ENCODE measurements around the gene ZAP70.

DNA sequence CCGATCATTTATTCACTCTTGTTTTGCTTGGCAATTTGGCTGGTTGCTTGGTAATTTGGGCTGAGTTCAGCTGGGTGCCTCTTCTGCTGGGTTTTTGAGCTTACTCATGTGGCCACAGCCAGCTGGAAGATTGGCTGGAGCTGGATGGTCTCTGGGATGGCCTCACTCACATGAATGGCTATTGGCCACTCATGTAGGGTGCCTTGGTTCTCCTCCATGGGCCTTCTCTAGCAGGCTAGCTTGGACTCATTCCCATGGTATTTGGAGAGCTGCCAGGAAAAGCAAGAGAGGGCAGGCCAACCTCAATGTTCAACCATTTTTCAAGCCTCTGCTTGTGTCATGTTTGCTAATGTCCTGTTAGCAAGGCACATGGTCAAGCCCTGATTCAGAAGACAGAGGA lies 16.9 kb downstream of the ZAP70 start:
- TF ChIP-seq, protein P1, sequence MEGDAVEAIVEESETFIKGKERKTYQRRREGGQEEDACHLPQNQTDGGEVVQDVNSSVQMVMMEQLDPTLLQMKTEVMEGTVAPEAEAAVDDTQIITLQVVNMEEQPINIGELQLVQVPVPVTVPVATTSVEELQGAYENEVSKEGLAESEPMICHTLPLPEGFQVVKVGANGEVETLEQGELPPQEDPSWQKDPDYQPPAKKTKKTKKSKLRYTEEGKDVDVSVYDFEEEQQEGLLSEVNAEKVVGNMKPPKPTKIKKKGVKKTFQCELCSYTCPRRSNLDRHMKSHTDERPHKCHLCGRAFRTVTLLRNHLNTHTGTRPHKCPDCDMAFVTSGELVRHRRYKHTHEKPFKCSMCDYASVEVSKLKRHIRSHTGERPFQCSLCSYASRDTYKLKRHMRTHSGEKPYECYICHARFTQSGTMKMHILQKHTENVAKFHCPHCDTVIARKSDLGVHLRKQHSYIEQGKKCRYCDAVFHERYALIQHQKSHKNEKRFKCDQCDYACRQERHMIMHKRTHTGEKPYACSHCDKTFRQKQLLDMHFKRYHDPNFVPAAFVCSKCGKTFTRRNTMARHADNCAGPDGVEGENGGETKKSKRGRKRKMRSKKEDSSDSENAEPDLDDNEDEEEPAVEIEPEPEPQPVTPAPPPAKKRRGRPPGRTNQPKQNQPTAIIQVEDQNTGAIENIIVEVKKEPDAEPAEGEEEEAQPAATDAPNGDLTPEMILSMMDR (IDR thresholded peaks at IDR 0.05) = no peak
- TF ChIP-seq EP300 (IDR thresholded peaks at IDR 0.05) (no peak), POLR2A (IDR thresholded peaks at IDR 0.05) (no peak)

All from ovary (tissue), 3 donors.